Endothelial cell of umbilical vein (primary cell): Measurements from ENCODE around the gene GIPC3. TPM values are rescaled to one million over a fixed set of nuclear protein-coding genes. Genes with fewer than 3 reads are reported as not detected.

Source experiments
- BruUV-seq: library from RNA; stranded (reverse); fragments of 400-500 nt; replicated peaks from 2 replicates; lab custom pipeline; 2021; lab: Mats Ljungman, UMichigan
- CTCF ChIA-PET: fragments of 300-600, 350-600 bp; sonication (Branson Sonifier 250); formaldehyde crosslinking; loops from one replicate; lab custom pipeline; 2021; ENCODE audit warnings: antibody characterized with exemption, inconsistent platforms; lab: Charles Lee
- POLR2A ChIA-PET: fragments of 300-600, 350-600 bp; sonication (Branson Sonifier 250); formaldehyde crosslinking; loops from one replicate; lab custom pipeline; 2021; ENCODE audit warnings: antibody characterized with exemption, inconsistent platforms; lab: Charles Lee
- DNase-seq: peaks from one replicate; pipeline ENCODE4 v3.0.0-alpha.2; 2011; ENCODE audit warnings: low read depth, low spot score
- FAIRE-seq: peaks from 2 replicates; lab custom pipeline; 2011; peaks lifted over from hg19 to GRCh38; lab: Jason Lieb, UNC
- H2AFZ ChIP-seq: 2 replicates; pipeline ENCODE4 v1.6.0; 2012; ENCODE audit warnings: low read depth, low read length, control low read depth, inconsistent platforms
- H3K27ac ChIP-seq: 2 replicates; pipeline ENCODE4 v1.5.1; 2011; ENCODE audit warnings: low read depth, mild to moderate bottlenecking, control low read depth, low read length, moderate library complexity; ENCODE audit not compliant: insufficient read depth
- H3K27me3 ChIP-seq, 2 experiments: 2 replicates each; pipeline versions ENCODE4 v1.6.0 to v1.6.1; 2011; ENCODE audit warnings: low read length in 2 of 2, mixed read lengths in 1 of 2; ENCODE audit not compliant: control insufficient read depth in 2 of 2, insufficient read depth in 2 of 2
- H3K36me3 ChIP-seq, 2 experiments: 2 replicates in 1 of 2; 3 replicates in 1 of 2; pipeline ENCODE4 v1.5.1; 2011; ENCODE audit warnings: low read length in 2 of 2, mild to moderate bottlenecking in 1 of 2, moderate library complexity in 1 of 2; ENCODE audit not compliant: control insufficient read depth in 2 of 2, insufficient read depth in 2 of 2; ENCODE audit errors: extremely low read depth in 1 of 2
- H3K4me1 ChIP-seq: 3 replicates; pipeline ENCODE4 v1.5.1; 2011; ENCODE audit warnings: mild to moderate bottlenecking, low read length; ENCODE audit not compliant: control insufficient read depth, insufficient read depth; ENCODE audit errors: extremely low read depth
- H3K4me2 ChIP-seq: 2 replicates; pipeline ENCODE4 v1.6.1; 2011; ENCODE audit warnings: low read length, control low read depth, mixed read lengths; ENCODE audit not compliant: insufficient read depth
- H3K4me3 ChIP-seq, 3 experiments: fragments of 200-600 bp in 1 of 3; sonication (generic), shearing (Covaris generic) in 1 of 3; replicated peaks in 1 of 3; 2 replicates each; pipeline ENCODE4 v1.5.1; 2011 to 2016; ENCODE audit warnings: control low read depth in 3 of 3, low read length in 3 of 3, mild to moderate bottlenecking in 2 of 3, inconsistent platforms in 1 of 3, low read depth in 1 of 3, moderate library complexity in 1 of 3; ENCODE audit not compliant: insufficient read depth in 1 of 3
- H3K79me2 ChIP-seq: 2 replicates; pipeline ENCODE4 v1.6.0; 2012; ENCODE audit warnings: low read length, inconsistent platforms; ENCODE audit not compliant: control insufficient read depth, insufficient read depth
- H3K9ac ChIP-seq: replicated peaks from 2 replicates; pipeline ENCODE3; 2011; ENCODE audit warnings: low read length, control low read depth; ENCODE audit not compliant: insufficient read depth; ENCODE audit errors: extremely low read depth
- H3K9me1 ChIP-seq: replicated peaks from 3 replicates; pipeline ENCODE4 v1.6.0; 2011; ENCODE audit warnings: mild to moderate bottlenecking, low read length; ENCODE audit not compliant: control insufficient read depth, insufficient read depth; ENCODE audit errors: extremely low read depth
- H3K9me3 ChIP-seq: replicated peaks from 2 replicates; pipeline ENCODE4 v1.5.1; 2012; ENCODE audit warnings: low read length, inconsistent platforms; ENCODE audit not compliant: control insufficient read depth, insufficient read depth
- H4K20me1 ChIP-seq: replicated peaks from 2 replicates; pipeline ENCODE3; 2011; ENCODE audit warnings: mild to moderate bottlenecking, low read length; ENCODE audit not compliant: control insufficient read depth, insufficient read depth; ENCODE audit errors: extremely low read depth
- CTCF ChIP-seq, 2 donors: IDR thresholded peaks; 1 replicate in 1 of 2; 2 replicates in 1 of 2; pipeline ENCODE4 v1.5.1; 2011; ENCODE audit warnings: low read length in 2 of 2, mild to moderate bottlenecking in 2 of 2, moderate library complexity in 2 of 2, control low read depth in 1 of 2, inconsistent platforms in 1 of 2, low read depth in 1 of 2; ENCODE audit not compliant: insufficient read depth in 1 of 2; ENCODE audit errors: extremely low read depth in 1 of 2
- EZH2 ChIP-seq: IDR thresholded peaks from 2 replicates; pipeline ENCODE4 v1.6.1; 2012; ENCODE audit warnings: borderline replicate concordance, low read depth, mild to moderate bottlenecking, moderate library complexity, low read length, inconsistent platforms; ENCODE audit not compliant: severe bottlenecking
- FOS ChIP-seq: IDR thresholded peaks from 2 replicates; pipeline ENCODE4 v1.6.1; 2011; ENCODE audit warnings: mild to moderate bottlenecking, low read length, moderate library complexity, borderline replicate concordance; ENCODE audit not compliant: insufficient read depth
- JUN ChIP-seq: IDR thresholded peaks from 2 replicates; pipeline ENCODE4 v1.6.1; 2011; ENCODE audit warnings: borderline replicate concordance, low read depth; ENCODE audit not compliant: insufficient read length, insufficient read depth
- MAX ChIP-seq: IDR thresholded peaks from 2 replicates; pipeline ENCODE4 v1.6.1; 2011; ENCODE audit not compliant: insufficient read depth, insufficient read length
- MYC ChIP-seq: IDR thresholded peaks from one replicate; pipeline ENCODE4 v1.6.1; 2011; ENCODE audit warnings: mild to moderate bottlenecking, low read depth, low read length
- POLR2A ChIP-seq: IDR thresholded peaks from 2 replicates; pipeline ENCODE4 v1.6.1; 2012; ENCODE audit warnings: low read depth, mild to moderate bottlenecking, control low read depth, low read length
- POLR2AphosphoS5 ChIP-seq: IDR thresholded peaks from 2 replicates; pipeline ENCODE4 v1.6.1; 2012; ENCODE audit warnings: low read depth, mild to moderate bottlenecking, control low read depth, low read length, moderate library complexity; ENCODE audit not compliant: insufficient read depth
- dilution Hi-C: fragments of 300-500 bp; cut with MboI; formaldehyde crosslinking; loops from one replicate; pipeline ENCODE4 v1.15.0; 2019; ENCODE audit warnings: low sequenced_read_pairs; ENCODE audit not compliant: extremely low pct_ligation_motif_present
- intact Hi-C: fragments of 100-400 bp; cut with micrococcal nuclease; formaldehyde crosslinking; loops from one replicate; pipeline ENCODE4 v1.10.0; 2022
- polyA plus RNA-seq, 4 experiments: library from polyadenylated mRNA; depleted of rRNA in 3 of 4; stranded (reverse) in 3 of 4; unstranded in 1 of 4; fragments of >200 nt; gene quantifications; 2 replicates each; pipeline versions ENCODE4 v1.2.1 to v1.2.3, GENCODE V29; 2011 to 2012; ENCODE audit warnings: missing spikeins in 1 of 4
- total RNA-seq: library from RNA; stranded (reverse); gene quantifications from 2 replicates; pipeline ENCODE4 v1.2.3, GENCODE V29; 2021

Gene GIPC3
- total and polyA plus RNA-seq, 2 donors (not counting 3 experiments of a cell fraction or from before 2014, with no cell fraction given), result 2.2 to 6.6 TPM

- ChIA-PET POLR2A (no interaction called here), CTCF (no interaction called here)
- H2AFZ ChIP-seq, result no peak overlapping the region
- no peaks in the 10 kb centered on the region for H3K9me1 ChIP-seq
- no TSS peak for BruUV-seq
- no peaks in the 10 kb centered on the region for H3K9me3 ChIP-seq
- no peak for TF ChIP-seq EZH2
- TF ChIP-seq MAX, result no peak
- no peak for TF ChIP-seq MYC
- no peak for TF ChIP-seq POLR2AphosphoS5
- no peak for TF ChIP-seq FOS
- no peak for TF ChIP-seq POLR2A
- no peak for TF ChIP-seq CTCF (IDR thresholded peaks at IDR 0.05; ENCODE audit: extremely low read depth in 1 of 2, insufficient read depth in 1 of 2, low read depth in 1 of 2, low read length in 2 of 2)
- no peak for TF ChIP-seq JUN
- no peak overlapping the region for H3K9ac ChIP-seq
- H3K79me2 ChIP-seq, result no peaks in the 10 kb centered on the region
- no peak overlapping the region for H3K27ac ChIP-seq
- H3K36me3 ChIP-seq, result no peaks in the 10 kb centered on the region
- FAIRE-seq (no peak), DNase-seq (no peak)
- H3K4me2 ChIP-seq, result no peak overlapping the region
- H3K27me3 ChIP-seq, result no peaks in the 10 kb centered on the region
- intact Hi-C loops, result no loop called here
- H3K4me3 ChIP-seq, result no peak overlapping the region
- H3K4me1 ChIP-seq, result peaks cover 23% of the 10 kb centered on the region
- no peaks in the 10 kb centered on the region for H4K20me1 ChIP-seq
- dilution Hi-C loops, result no loop called here
Measured at GRCh38 chr19:3604227-3604986, 19.1 kb downstream of the GIPC3 start.
